ENCODE data around the gene MDH2.

DNA sequence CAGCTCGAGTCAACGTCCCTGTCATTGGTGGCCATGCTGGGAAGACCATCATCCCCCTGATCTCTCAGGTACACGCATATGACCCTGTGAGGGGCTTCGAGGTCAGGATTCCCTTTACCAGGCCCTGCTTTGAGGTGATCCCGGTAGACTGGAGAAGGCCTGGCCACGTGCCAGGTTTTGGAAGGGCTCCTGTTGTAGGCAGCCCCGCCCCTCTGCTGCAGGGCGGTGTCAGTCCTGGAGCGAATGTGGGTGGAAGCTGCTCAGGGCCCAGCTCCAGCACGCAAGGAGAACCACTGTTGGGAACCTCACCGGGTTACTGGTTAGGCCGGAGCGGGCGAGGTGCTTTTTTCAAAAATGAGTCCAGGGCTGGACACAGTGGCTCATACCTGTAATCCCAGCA is 15.6 kb downstream of the MDH2 start:
- TF ChIP-seq RFX5 (IDR thresholded peaks at IDR 0.05; ENCODE audit: low read depth, low read length) (no peak), RAD21 (IDR thresholded peaks at IDR 0.05; ENCODE audit: low read length) (no peak)
